NCI-H1436 (cell line): ENCODE measurements around the gene KPNA4.
"Not testable (repeated sequence)": the region's sequence is repeated elsewhere in the genome, so short reads cannot be mapped to it uniquely, and the experiment has no call there.

ENCODE experiments used
- DNase-seq: peaks from one replicate; lab custom pipeline; 2025; lab: John Stamatoyannopoulos, UW

Gene KPNA4, protein sequence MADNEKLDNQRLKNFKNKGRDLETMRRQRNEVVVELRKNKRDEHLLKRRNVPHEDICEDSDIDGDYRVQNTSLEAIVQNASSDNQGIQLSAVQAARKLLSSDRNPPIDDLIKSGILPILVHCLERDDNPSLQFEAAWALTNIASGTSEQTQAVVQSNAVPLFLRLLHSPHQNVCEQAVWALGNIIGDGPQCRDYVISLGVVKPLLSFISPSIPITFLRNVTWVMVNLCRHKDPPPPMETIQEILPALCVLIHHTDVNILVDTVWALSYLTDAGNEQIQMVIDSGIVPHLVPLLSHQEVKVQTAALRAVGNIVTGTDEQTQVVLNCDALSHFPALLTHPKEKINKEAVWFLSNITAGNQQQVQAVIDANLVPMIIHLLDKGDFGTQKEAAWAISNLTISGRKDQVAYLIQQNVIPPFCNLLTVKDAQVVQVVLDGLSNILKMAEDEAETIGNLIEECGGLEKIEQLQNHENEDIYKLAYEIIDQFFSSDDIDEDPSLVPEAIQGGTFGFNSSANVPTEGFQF

GRCh38 chr3:160565442-160566403 lies at the start of gene KPNA4:
TSS of gene KPNA4 (minus strand) at chr3:160565571. CDS start at chr3:160565282, 289 bp downstream.
- peak; percentile 99 for DNase-seq

DNA sequence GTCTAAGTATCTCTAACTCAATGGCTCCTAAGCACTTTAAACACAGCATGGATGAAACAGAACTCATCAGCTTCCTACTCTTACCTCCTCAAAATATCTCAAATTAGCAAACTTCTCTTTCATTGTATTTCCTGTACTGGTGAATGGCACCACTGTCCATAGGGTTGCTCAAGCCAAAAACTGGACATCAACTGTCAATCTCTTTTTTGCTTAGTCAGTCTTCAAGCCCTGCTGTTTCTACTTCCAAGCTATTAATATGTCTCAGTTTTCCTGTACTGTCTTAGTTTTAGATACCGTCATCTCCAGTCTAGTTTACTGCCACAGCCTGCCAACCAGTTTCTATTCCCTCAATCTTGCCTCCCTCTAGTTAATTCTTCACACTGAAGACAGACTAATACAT lies 48.3 kb upstream of the KPNA4 start:
- DNase-seq, result no peak

- no peak for DNase-seq
These were observed 47.2 kb upstream of the KPNA4 start for GRCh38 chr3:160612386-160613075.

DNA sequence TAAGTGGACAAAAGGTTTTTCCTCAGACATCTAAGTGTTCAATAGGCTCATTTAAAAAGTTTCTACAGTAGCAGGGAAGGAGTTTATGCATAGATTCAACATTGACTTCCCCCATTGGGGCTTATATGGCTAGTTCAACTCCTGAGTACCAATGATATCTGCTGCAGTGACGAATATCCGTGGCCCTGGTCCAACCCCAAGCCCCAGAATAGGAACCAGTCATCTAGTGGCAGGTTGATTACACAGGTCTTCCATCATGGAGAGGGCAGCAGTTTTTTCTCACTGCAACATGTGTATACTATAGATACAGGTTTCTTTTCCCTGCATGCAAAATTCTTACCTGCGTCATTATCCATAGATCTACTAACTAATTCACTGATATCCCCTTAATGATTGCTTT lies 45.8 kb upstream of the KPNA4 start:
- DNase-seq, result no peak

- DNase-seq, result no peak
These were observed 43.5 kb upstream of the KPNA4 start for GRCh38 chr3:160608870-160609269.

DNA sequence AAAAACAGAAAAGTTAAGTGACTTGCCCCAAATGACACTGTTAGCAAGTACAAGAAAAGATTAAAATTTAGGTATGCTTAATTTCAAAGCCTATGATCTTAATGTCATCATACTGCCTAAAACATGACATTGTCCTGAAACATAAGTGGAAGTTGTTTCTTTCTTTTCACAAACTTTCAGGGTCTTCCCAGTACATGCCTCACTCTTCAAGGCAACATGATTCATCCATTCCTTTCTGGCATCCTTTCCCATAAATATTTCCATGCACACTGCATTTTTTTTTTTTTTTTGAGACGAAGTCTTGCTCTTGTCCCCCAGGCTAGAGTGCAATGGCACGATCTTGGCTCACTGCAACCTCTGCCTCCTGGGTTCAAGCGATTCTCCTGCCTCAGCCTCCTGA lies 42.5 kb upstream of the KPNA4 start:
- DNase-seq, result no peak

- no peak for DNase-seq
These were observed 39.9 kb upstream of the KPNA4 start for GRCh38 chr3:160605315-160605714.

GRCh38 chr3:160603845-160604244 lies 38.5 kb upstream of the KPNA4 start:
- DNase-seq, result not testable (repeated sequence)

DNA sequence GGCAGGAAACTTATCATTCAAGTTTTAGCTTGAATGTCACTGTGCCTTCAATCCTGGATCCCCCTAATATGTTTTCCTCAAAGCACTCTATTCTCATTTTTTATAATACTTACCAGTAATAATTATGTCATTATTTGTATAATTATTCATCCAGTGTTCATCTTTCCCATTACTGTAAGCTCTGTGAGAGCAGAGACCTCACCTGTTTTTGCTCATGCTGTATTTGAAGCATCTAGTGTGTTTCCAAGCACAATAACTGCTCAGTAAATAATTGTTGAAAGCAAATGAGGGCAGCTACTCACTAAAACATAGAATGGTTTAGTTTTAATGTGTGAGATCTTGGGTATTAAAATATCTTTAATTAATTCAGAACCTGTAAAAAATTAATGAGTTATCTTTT lies 36.9 kb upstream of the KPNA4 start:
- DNase-seq, result no peak

- no peak for DNase-seq
These were observed 35.9 kb upstream of the KPNA4 start for GRCh38 chr3:160601288-160601687.

GRCh38 chr3:160598865-160599264 lies 33.5 kb upstream of the KPNA4 start:
- DNase-seq, result no peak

GRCh38 chr3:160588023-160588422 lies 22.7 kb upstream of the KPNA4 start:
- DNase-seq, result no peak

DNA sequence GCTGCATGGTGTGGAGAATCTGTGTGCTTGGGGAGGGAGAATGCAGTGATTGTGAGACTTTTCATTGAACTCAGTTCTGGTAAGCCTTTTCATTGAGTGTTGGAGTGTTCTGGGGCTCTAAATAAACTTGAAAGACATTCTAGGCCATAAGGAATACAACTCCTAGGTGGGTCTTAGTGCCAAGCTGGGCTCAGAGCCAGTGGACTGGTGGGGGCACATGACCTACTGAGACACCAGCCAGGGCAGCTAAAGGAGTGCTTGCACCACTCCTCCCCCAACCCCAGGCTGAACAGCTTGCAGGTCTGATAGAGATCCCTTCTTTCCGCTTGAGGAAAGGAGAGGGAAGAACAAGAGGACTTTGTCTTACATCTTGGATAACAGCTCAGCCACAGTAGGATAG lies 21.7 kb upstream of the KPNA4 start:
- DNase-seq, result no peak

GRCh38 chr3:160586679-160587078 lies 21.3 kb upstream of the KPNA4 start:
- DNase-seq, result no peak

GRCh38 chr3:160583451-160583850 lies 18.1 kb upstream of the KPNA4 start:
- no peak for DNase-seq

DNA sequence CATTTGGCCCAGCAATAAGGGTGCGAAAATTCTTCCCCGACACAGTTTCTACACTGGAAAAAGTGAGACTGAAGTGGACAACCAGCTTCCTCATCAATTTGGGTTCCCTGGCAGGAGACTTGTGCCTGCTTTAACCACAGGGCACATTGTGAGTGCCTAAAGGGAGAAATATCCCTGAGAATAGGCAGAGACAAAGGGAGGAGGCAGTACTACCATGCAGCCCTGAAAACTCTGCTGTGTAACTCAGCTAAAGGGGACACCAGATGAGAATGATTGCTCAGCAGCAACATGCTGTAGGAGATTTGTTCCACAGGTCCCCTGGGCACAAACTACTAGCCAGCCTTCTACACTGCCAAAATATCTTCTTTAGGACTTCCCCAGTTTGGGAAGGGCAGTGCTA lies 15.6 kb upstream of the KPNA4 start:
- no peak for DNase-seq

GRCh38 chr3:160577556-160578195 lies 12.3 kb upstream of the KPNA4 start:
- no peak for DNase-seq

DNA sequence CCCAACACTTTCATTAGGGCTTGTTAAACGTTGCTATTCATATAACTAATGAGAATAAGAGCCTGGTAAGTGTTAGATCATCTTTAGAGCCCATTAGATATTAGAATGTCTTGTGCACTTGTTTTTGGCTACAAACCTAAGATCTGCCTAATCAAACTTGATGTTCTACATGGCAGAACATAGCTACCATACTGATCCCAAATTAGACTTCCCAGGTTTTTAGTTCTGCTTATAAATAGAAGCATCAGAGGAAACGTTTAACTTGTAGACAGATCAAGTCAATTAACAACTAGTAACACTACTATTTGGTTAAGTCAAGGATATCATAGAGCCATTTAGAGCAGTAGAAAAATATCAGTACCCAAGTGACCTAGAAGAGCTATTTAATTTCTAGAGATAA lies 11.7 kb upstream of the KPNA4 start:
- DNase-seq, result no peak

GRCh38 chr3:160576621-160577020 lies 11.2 kb upstream of the KPNA4 start:
- DNase-seq, result no peak

DNA sequence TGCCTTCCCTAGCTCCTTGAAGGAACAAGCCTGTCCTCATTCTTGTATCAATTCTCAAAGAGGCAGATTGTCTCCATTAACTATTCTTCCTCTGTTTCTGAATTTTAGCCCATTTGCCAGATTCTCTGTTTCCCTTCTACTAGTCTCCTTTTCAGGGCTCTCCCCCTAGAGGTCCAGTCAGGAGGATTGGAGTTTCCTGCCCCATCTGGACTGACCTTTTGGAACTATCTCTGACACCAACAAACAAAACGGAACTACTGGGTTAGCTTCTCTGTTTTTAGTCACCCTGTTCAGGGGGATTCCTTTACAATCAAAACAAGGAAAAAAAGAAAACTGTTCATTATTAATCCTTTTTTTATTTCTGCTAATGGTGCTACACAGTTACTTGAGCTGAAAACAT lies 10.2 kb upstream of the KPNA4 start:
- no peak for DNase-seq

DNA sequence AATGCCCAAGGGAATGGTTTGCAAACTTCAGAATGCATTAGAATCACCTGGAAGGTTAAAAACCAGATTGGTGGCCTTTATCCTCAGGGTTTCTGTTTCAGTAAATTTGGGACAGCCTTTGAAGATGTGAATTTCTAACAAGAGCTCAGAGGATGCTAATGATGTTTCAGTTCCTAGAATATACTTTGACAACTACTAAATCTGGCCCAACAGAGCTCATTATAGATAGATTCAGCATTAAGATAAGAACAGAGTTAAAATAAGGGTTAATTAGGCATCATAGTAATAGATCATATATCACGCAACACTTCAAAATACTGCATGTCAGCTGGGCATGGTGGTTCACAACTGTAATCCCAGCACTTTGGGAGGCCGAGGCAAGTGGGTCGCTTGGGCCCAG lies 9.3 kb upstream of the KPNA4 start:
- DNase-seq, result no peak
